A549 (cell line): ENCODE data around the gene KNCN. TPM values are rescaled to one million over a fixed set of nuclear protein-coding genes. Genes with fewer than 3 reads are reported as not detected.

Source experiments
- ATAC-seq, 2 experiments: fragments of 200-7000 bp in 1 of 2; fragments of >200 bp in 1 of 2; cut with Nextera tagmentation in 1 of 2; cut with Tn5 transposase in 1 of 2; 3 replicates each; pipeline versions ENCODE4 v1.8.0 to v1.9.1; 2018 to 2020; ENCODE audit warnings: mild to moderate bottlenecking in 1 of 2, moderate library complexity in 1 of 2
- CTCF ChIA-PET: fragments of 300-600 bp; sonication (Branson Sonifier 250); formaldehyde crosslinking; extraction: SDS; loops from one replicate; lab custom pipeline; 2021; ENCODE audit warnings: antibody characterized with exemption, inconsistent platforms; lab: Yijun Ruan, JAX
- POLR2A ChIA-PET: fragments of 350-600 bp; formaldehyde crosslinking; extraction: SDS; loops from one replicate; lab custom pipeline; 2021; ENCODE audit warnings: antibody characterized with exemption, inconsistent platforms; lab: Yijun Ruan, JAX
- DNase-seq, 2 experiments: peaks; one replicate each; pipeline versions ENCODE4 v3.0.0 to v3.0.0-alpha.2; 2011 to 2016; ENCODE audit warnings: low read depth in 1 of 2, low spot score in 1 of 2
- FAIRE-seq: peaks from 2 replicates; lab custom pipeline; 2011; peaks lifted over from hg19 to GRCh38; lab: Jason Lieb, UNC
- H3K27ac ChIP-seq, 2 experiments: fragments of >200 bp; sonication (Bioruptor Twin); formaldehyde crosslinking; 3 replicates each; pipeline ENCODE4 v1.5.1; 2016 to 2017
- H3K4me1 ChIP-seq: fragments of >200 bp; sonication (Bioruptor Twin); formaldehyde crosslinking; 3 replicates; pipeline ENCODE4 v1.6.1; 2016
- H3K4me2 ChIP-seq: fragments of >200 bp; sonication (Bioruptor Twin); formaldehyde crosslinking; 3 replicates; pipeline ENCODE4 v1.6.1; 2016
- H3K4me3 ChIP-seq: fragments of >200 bp; sonication (Bioruptor Twin); formaldehyde crosslinking; 3 replicates; pipeline ENCODE4 v1.5.1; 2016
- H3K9me3 ChIP-seq: fragments of >200 bp; sonication (Bioruptor Twin); formaldehyde crosslinking; 3 replicates; pipeline ENCODE4 v1.6.1; 2016
- CBX8 ChIP-seq: fragments of 200-600 bp; sonication (generic); IDR thresholded peaks from 2 replicates; pipeline ENCODE4 v1.6.1; 2016
- CHD2 ChIP-seq: fragments of 150-350 bp; IDR thresholded peaks from 2 replicates; pipeline ENCODE4 v1.6.1; 2014; ENCODE audit warnings: low read length; ENCODE audit not compliant: partially characterized antibody
- CHD4 ChIP-seq: fragments of 200-600 bp; sonication (generic); IDR thresholded peaks from 2 replicates; pipeline ENCODE4 v1.6.1; 2016; ENCODE audit warnings: antibody characterized with exemption, mild to moderate bottlenecking, borderline replicate concordance
- EHF ChIP-seq: fragments of 250-450 bp; sonication (Bioruptor Pico); IDR thresholded peaks from 2 replicates; pipeline ENCODE4 v1.5.0; 2020; ENCODE audit warnings: mild to moderate bottlenecking
- EHMT2 ChIP-seq: fragments of 200-600 bp; sonication (generic); IDR thresholded peaks from 2 replicates; pipeline ENCODE4 v1.6.1; 2016; ENCODE audit warnings: antibody characterized with exemption, low read depth, mild to moderate bottlenecking, moderate library complexity
- EP300 ChIP-seq, 2 experiments: fragments of >200 bp; sonication (Bioruptor Twin); formaldehyde crosslinking; IDR thresholded peaks; 2 replicates in 1 of 2; 3 replicates in 1 of 2; pipeline ENCODE4 v1.6.1; 2016 to 2017
- ESRRA ChIP-seq: fragments of 150-350 bp; IDR thresholded peaks from 2 replicates; pipeline ENCODE4 v1.6.1; 2014; ENCODE audit warnings: mild to moderate bottlenecking, low read length, borderline replicate concordance
- GATA3 ChIP-seq: IDR thresholded peaks from 2 replicates; pipeline ENCODE4 v1.6.1; 2012; ENCODE audit warnings: borderline replicate concordance
- HDAC2 ChIP-seq: fragments of 200-600 bp; sonication (generic); IDR thresholded peaks from 2 replicates; pipeline ENCODE4 v1.6.1; 2016
- HEYL ChIP-seq: fragments of 250-450 bp; sonication (Bioruptor Pico); IDR thresholded peaks from 2 replicates; pipeline ENCODE4 v1.8.0; 2021; ENCODE audit warnings: mild to moderate bottlenecking, moderate library complexity
- JUN ChIP-seq, 2 experiments: fragments of >200 bp; sonication (Bioruptor Twin); formaldehyde crosslinking; IDR thresholded peaks; 2 replicates in 1 of 2; 3 replicates in 1 of 2; pipeline ENCODE4 v1.6.1; 2016 to 2017
- KDM5A ChIP-seq: fragments of 200-600 bp; sonication (generic); IDR thresholded peaks from 2 replicates; pipeline ENCODE4 v1.6.1; 2016; ENCODE audit warnings: antibody characterized with exemption, mild to moderate bottlenecking
- MAFK ChIP-seq: fragments of 450-650 bp; IDR thresholded peaks from 2 replicates; pipeline ENCODE4 v1.6.1; 2014; ENCODE audit not compliant: partially characterized antibody
- NFE2L2 ChIP-seq: fragments of 150-350 bp; conservative IDR thresholded peaks from 2 replicates; pipeline ENCODE4 v1.6.1; 2014; ENCODE audit warnings: low read length
- NPAS2 ChIP-seq: fragments of 250-450 bp; sonication (Bioruptor Pico); IDR thresholded peaks from 2 replicates; pipeline ENCODE4 v1.8.0; 2022; ENCODE audit warnings: mild to moderate bottlenecking, moderate library complexity, borderline replicate concordance
- POLR2A ChIP-seq: IDR thresholded peaks from 2 replicates; pipeline ENCODE4 v1.6.1; 2012; ENCODE audit warnings: mild to moderate bottlenecking, low read length
- POLR2AphosphoS2 ChIP-seq: conservative IDR thresholded peaks from 2 replicates; pipeline ENCODE4 v1.6.1; 2012; ENCODE audit warnings: low read length, improper control_type of control experiment, inconsistent platforms
- RARB ChIP-seq: fragments of 250-450 bp; sonication (Bioruptor Pico); IDR thresholded peaks from 2 replicates; pipeline ENCODE4 v1.8.0; 2021; ENCODE audit warnings: mild to moderate bottlenecking, moderate library complexity
- RCOR1 ChIP-seq: fragments of 150-350 bp; IDR thresholded peaks from 2 replicates; pipeline ENCODE4 v1.6.1; 2014; ENCODE audit warnings: antibody characterized with exemption, low read length, low read depth
- SREBF2 ChIP-seq: fragments of 450-650 bp; IDR thresholded peaks from 2 replicates; pipeline ENCODE4 v1.6.1; 2014; ENCODE audit warnings: mild to moderate bottlenecking, moderate library complexity
- ZC3H11A ChIP-seq: fragments of 450-650 bp; IDR thresholded peaks from 2 replicates; pipeline ENCODE4 v1.6.1; 2014; ENCODE audit warnings: antibody characterized with exemption, mild to moderate bottlenecking
- ZFP36 ChIP-seq: fragments of 450-650 bp; IDR thresholded peaks from 2 replicates; pipeline ENCODE4 v1.6.1; 2014; ENCODE audit warnings: borderline replicate concordance; ENCODE audit not compliant: partially characterized antibody
- WGBS: methylation state at CpG from one replicate; pipeline ENCODE4 v1.1.6; 2017; ENCODE audit errors: missing lambda C conversion rate; 5-methylcytosine and 5-hydroxymethylcytosine counted together
- polyA plus RNA-seq, 4 experiments: library from polyadenylated mRNA; depleted of rRNA in 3 of 4; stranded (reverse); fragments of >200 nt; fragmentation: RNase III in 1 of 4; extraction: RNeasy Plus Mini Kit Qiagen cat#74134 plus additional on column Dnase treatment in 1 of 4; gene quantifications; 2 replicates in 3 of 4; 3 replicates in 1 of 4; pipeline ENCODE4 v1.2.3, GENCODE V29; 2011 to 2017
- TF ChIP-seq, protein P1 (sequence below): fragments of >200 bp; sonication (Bioruptor Twin); formaldehyde crosslinking; IDR thresholded peaks from 3 replicates; pipeline ENCODE4 v1.5.1; 2016
- TF ChIP-seq, protein P2 (sequence below): fragments of 250-450 bp; sonication (Bioruptor Pico); IDR thresholded peaks from 2 replicates; pipeline ENCODE4 v1.5.0; 2021; ENCODE audit warnings: mild to moderate bottlenecking, moderate library complexity, borderline replicate concordance

The KNCN gene
- polyA plus RNA-seq, 2 of the 4 experiments (the other 2 are of a cell fraction): not detected

DNA sequence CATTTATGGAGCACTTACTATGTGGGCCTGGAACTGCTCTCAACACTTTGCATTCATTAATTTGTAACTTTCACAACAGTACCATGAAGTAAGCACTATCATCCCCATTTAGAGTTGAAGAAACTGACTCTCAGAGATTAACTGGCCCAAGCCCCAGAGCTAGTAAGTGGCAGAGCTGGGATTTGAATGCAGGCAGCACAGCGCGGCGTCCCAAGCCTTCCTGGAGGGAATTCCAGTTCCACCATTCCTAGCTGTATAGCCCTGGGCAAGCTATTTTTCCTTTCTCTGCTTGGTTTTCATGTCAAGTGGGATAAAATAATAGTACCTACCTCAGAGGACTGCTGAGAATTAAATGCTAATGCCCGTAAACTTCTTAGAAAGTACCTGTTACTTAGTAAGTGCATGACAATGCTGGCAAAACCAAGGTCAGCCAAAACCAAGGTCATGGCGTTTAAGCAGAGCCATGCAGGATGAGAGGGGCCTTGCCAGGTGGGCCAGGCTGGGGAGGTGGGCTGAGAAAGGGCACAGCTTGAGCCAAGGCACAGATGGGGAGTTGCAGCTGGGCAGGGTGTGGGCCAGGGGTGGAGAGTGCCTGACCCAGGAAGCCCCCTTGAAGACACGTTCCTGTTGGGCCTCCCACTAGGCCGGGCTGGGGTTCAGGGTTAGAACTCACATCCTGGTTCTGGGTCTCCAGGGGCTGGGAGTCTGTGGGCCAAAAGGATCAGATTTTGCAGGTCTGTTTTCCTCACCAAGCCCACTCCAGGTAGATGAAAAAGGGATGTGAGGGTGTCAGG is 4.6 kb upstream of the KNCN start:
- Histone ChIP-seq H3K4me2 (no peak overlapping the region), H3K9me3 (no peaks in the 10 kb centered on the region), H3K4me1 (no peaks in the 10 kb centered on the region), H3K4me3 (no peak overlapping the region), H3K27ac (no peak overlapping the region; a peak in 1 of 6 replicates)
- FAIRE-seq (no peak), ATAC-seq (no peak), DNase-seq (no peak)
- ChIA-PET POLR2A (no interaction called here), CTCF (interaction anchor here (1.3 kb wide), 1 partner anchor 8 kb away, joined by 5 read pairs; no protein-coding TSS in a partner anchor)
- 89% methylated on average over 7 of the region's 7 CpGs for WGBS
- no peak for TF ChIP-seq ZFP36
- no peak for TF ChIP-seq KDM5A
- TF ChIP-seq POLR2AphosphoS2: no peak
- TF ChIP-seq CBX8: no peak
- no peak for TF ChIP-seq EHMT2
- no peak for TF ChIP-seq HDAC2
- TF ChIP-seq CHD4: no peak
- TF ChIP-seq ESRRA: no peak
- TF ChIP-seq RCOR1: no peak
- TF ChIP-seq, protein P1, sequence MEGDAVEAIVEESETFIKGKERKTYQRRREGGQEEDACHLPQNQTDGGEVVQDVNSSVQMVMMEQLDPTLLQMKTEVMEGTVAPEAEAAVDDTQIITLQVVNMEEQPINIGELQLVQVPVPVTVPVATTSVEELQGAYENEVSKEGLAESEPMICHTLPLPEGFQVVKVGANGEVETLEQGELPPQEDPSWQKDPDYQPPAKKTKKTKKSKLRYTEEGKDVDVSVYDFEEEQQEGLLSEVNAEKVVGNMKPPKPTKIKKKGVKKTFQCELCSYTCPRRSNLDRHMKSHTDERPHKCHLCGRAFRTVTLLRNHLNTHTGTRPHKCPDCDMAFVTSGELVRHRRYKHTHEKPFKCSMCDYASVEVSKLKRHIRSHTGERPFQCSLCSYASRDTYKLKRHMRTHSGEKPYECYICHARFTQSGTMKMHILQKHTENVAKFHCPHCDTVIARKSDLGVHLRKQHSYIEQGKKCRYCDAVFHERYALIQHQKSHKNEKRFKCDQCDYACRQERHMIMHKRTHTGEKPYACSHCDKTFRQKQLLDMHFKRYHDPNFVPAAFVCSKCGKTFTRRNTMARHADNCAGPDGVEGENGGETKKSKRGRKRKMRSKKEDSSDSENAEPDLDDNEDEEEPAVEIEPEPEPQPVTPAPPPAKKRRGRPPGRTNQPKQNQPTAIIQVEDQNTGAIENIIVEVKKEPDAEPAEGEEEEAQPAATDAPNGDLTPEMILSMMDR: no peak

DNA sequence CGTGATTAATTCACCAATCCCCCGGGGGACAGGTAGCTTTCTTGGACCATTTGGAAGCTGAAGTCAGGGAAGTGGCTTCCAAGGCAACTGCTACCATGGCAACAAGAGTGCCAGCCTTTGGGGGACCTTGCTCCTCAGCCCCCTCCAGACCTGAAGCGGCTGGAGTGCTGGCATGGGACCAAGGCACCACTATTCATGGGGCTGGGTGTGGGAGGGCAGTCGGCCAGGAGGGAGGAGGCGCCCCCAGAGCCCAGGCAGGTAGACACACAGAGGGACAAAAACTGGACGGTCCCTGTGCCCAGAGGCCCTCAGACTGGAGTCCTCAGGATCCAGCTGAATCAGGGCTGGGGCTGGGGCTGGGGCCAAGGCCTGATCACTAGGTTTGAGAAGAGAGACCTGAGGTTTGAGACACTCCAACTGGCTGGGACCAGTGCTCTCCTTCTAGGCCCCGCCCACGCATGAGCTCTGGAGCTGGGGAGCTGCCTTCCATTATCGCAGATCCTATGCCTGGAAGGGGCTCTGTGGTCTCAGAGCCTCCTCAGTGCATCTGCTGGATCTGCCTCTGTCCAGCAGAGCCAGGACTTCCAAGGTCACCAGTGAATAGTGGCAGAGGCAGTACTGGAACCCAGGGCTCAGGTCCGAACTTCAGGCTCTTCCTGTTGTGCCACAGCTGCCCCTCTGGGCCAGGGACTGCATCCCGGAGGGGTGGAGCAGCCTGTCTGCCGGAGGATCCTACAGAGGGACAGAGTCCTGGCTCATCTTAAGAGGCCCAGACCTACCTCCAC is 3.3 kb upstream of the KNCN start:
- no peak for DNase-seq
- Histone ChIP-seq H3K4me1 (no peaks in the 10 kb centered on the region), H3K4me3 (no peak overlapping the region), H3K27ac (no peak overlapping the region), H3K4me2 (no peak overlapping the region), H3K9me3 (no peaks in the 10 kb centered on the region)
- ChIA-PET POLR2A (no interaction called here), CTCF (no interaction called here)
- FAIRE-seq: no peak
- ATAC-seq: no peak
- WGBS: 84% methylated on average over 7 of the region's 12 CpGs
- TF ChIP-seq RCOR1: no peak
- TF ChIP-seq EHMT2: no peak

DNA sequence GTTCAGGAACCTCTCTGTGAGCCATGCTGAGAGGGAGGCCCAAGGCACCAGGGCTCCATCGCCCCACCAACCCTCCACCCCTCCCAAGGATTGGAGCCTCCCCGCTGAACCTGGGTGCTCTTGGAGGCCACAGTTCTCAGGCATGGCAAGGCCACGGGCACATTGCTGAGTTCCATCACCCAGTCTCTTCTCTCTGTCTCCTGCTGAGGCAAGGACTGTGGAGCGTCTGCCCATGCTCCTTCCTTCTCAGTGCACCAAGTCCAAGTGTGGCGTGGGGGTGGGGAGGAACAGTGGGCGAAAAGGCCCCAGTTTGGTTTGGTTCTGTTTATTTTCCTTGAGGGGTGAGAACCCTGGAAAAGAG is 2.8 kb upstream of the KNCN start:
- Histone ChIP-seq H3K27ac (no peak overlapping the region), H3K4me3 (no peak overlapping the region), H3K4me2 (no peak overlapping the region), H3K4me1 (no peaks in the 10 kb centered on the region), H3K9me3 (no peaks in the 10 kb centered on the region)
- ChIA-PET POLR2A (no interaction called here), CTCF (interaction anchor here (1.4 kb wide), 1 partner anchor 66 kb away, joined by 3 read pairs; no protein-coding TSS in a partner anchor)
- no peak for ATAC-seq
- no peak for DNase-seq
- TF ChIP-seq ZC3H11A: no peak
- TF ChIP-seq RARB (CRISPR knock-in tag): no peak
- TF ChIP-seq POLR2A: no peak
- TF ChIP-seq CHD2: no peak
- TF ChIP-seq MAFK: no peak
- no peak for TF ChIP-seq JUN (IDR thresholded peaks at IDR 0.05)
- TF ChIP-seq HEYL (CRISPR knock-in tag): no peak
- TF ChIP-seq GATA3: no peak
- no peak for TF ChIP-seq NPAS2 (CRISPR knock-in tag)
- no peak for TF ChIP-seq EP300 (IDR thresholded peaks at IDR 0.05)
- TF ChIP-seq, protein P2, sequence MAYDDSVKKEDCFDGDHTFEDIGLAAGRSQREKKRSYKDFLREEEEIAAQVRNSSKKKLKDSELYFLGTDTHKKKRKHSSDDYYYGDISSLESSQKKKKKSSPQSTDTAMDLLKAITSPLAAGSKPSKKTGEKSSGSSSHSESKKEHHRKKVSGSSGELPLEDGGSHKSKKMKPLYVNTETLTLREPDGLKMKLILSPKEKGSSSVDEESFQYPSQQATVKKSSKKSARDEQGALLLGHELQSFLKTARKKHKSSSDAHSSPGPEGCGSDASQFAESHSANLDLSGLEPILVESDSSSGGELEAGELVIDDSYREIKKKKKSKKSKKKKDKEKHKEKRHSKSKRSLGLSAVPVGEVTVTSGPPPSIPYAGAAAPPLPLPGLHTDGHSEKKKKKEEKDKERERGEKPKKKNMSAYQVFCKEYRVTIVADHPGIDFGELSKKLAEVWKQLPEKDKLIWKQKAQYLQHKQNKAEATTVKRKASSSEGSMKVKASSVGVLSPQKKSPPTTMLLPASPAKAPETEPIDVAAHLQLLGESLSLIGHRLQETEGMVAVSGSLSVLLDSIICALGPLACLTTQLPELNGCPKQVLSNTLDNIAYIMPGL (CRISPR knock-in tag): no peak
- TF ChIP-seq EHF (CRISPR knock-in tag): no peak
- no peak for TF ChIP-seq NFE2L2
- TF ChIP-seq SREBF2: no peak
- 72% methylated on average over 6 of the region's 6 CpGs for WGBS
- no peak for FAIRE-seq
